NCI-H2107 treated with DMSO at 0.1 percent for 48 hours (cell line): ENCODE results near the gene TRAF6.

Source experiments
- DNase-seq: peaks from one replicate; lab custom pipeline; 2025; ENCODE audit not compliant: unreplicated experiment; lab: John Stamatoyannopoulos, UW

Gene TRAF6

GRCh38 chr11:36459046-36459445, 51.0 kb downstream of the TRAF6 start:
- no peak for DNase-seq

DNA sequence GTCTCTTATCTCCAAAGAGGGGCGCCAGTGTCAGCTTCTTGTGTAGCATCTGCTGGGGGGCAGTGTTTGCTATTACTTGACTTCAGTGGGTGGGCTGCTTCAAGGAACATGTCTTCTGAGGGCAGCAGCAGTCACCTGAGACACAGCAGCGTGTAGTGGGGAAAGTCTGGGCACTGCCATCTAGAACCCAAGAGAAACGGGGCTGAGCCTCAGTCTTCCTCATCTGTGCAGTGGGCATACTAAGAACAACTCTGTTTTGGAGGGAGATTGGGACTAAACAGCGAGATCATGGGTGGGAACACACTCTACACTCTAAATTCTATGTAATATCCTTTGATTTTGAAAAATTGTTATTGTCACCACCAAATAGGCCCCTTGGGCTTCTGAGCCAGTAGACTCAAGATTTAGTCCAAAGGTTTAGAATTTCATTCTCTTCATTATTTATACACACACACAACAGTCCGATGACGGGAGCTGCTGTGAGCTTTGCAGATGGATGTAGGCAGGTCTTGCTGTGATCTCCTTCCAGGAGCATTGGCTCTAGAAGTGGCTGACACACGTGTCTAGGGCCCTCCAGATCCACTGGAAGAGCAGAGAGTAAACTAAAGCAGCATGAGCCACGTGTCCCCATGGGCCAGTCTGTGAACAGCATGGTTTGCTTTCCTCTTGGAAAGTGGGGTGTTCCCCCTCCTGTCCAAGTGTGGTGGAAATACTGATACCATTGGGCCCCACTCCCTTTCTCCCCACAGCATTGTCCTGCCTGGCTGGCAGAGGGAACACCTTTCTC, 51.8 kb downstream of the TRAF6 start:
- DNase-seq: no peak

GRCh38 chr11:36456156-36456555, 53.9 kb downstream of the TRAF6 start:
- no peak for DNase-seq

DNA sequence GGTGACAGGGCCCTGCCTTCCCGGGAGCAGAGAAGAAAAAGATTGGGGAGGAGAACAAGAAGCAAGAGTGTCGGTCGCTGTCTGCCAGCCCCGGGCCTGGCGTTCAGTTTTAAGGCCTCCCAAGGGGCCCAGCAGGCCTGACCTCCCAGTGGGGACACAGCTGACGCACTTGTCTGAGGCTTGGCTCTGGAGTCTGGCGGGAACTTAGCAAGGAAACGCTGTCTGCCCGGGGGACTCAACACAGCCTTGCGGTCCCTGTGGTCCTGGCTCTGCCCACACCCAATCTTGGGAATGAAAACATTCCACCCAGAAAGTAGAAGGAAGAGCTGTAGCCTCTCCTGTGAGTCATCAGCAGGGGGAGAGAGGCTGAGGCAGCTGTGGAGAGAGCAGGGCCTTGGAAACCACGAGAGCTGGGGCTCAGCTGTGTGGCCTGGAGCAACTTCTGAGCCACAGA, 54.4 kb downstream of the TRAF6 start:
- peak; percentile 55 for DNase-seq

- DNase-seq: peak; percentile 38
Measured at GRCh38 chr11:36454941-36455631, 55.0 kb downstream of the TRAF6 start.

DNA sequence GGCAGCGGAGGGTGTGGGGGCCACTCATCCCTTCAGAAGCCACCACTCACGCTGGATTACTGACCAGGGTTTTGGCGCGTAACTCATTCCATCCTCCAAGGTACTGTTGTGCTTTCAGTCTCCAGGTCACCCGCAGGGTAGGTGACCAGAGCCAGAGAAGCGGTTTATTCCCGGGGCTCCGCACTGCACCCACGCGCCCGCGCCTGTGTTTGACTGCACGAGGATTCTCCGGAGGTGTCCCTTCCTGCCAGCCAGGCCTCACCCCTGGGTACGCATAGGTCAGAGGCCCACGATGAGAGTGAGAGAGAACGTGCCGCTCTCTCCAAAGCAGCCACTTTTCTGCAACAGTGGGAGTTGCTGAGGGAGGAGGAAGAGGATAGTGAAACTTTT, 55.5 kb downstream of the TRAF6 start:
- DNase-seq: no peak

DNA sequence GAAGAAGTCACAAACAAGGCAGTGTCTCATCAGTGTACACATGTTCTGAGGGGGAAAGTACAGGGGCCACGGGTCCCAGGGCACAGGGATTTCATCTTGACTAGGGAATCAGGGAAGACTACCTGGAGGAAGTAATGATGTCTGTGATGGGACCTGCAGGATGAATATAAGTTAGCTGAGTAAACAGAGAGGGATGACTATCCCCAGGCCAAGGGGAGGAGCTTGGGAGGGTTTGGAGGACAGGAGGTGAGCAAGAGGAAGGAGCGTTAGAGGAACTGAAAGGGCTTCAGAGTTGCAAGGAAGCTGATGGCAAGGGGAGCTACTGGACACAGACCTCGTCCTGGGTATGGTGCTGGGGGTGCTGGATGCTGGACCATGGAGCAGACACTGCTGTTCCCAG, 56.4 kb downstream of the TRAF6 start:
- no peak for DNase-seq

- DNase-seq: no peak
Measured at GRCh38 chr11:36452961-36453360, 57.1 kb downstream of the TRAF6 start.

DNA sequence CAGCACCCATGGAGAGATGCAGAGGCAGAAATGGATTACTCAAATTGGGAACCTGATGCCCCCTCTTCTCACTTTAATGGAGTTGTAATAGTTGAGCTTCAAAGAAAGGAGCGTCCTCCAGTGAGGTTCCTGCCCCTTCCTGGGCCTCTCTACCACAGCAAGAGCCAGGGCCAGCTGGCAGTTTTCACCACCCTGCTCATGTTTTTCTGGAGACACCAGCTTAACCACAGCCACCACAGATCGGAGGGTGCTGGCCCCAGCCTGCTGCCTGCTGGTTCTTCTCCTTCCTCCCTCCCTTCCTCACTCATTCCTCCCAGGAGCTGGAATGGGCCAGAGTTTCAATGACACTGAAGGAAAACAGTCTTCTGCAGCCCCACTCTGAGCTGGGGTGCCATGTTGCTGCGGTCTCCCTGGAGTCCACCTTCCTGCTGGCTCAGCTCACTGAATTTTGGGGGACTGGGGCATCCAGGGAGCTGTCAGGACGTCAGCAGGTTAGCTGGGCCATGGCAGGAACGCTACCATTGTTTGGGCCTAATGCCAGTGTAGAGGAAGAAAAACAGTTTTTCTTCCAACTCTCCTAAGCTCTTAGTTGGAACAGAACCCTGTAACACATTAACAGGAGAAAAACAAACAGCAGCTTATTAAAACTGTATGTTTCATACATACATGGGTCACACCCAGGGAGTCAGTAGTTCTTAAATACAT, 57.7 kb downstream of the TRAF6 start:
- DNase-seq: peak; percentile 42

- no peak for DNase-seq
Measured at GRCh38 chr11:36451681-36452080, 58.4 kb downstream of the TRAF6 start.

DNA sequence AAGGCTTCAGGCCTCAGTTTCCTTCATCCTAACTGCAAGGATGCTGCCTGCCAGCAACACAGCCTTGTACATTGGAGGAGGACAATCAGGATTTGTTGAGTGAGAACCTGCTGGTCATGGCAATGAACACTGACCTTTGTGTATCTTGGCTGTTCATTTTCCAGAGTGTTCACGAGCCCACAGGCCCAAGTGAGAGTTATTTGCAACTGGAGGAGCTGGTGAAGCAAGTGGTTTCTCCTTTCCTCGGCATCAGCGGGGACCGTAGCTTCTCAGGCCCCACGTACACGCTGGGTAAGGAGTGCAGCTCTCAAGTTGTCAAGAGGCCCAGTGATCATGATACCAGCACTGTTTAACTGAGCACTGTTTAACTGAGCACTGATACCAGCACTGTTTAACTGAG, 59.0 kb downstream of the TRAF6 start:
- no peak for DNase-seq

DNA sequence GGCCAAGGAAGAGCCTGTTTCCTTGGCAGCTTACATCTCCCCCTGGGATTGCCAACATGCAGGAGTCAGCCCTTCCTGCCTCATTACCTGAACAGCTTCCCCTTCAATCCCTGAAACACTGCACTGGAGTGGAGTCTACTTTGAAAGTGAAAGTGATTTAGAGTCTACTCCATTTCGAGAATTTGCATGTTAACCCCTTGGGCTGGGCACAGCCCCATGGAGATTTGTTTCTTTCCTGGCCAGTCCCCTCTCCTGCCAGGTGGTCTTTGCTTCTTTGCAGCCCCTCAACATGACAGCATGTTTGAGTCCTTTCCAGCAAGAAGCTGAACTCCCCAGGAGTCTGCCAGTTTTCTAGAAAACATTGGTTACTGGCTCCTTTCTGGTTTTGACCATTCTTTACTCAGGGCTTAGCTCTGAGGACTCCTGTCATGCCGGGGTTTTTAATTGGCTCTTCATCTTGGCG, 59.9 kb downstream of the TRAF6 start:
- peak; percentile 33 for DNase-seq

GRCh38 chr11:36449561-36450096, 60.4 kb downstream of the TRAF6 start:
- DNase-seq: no peak

- peak; percentile 62 for DNase-seq
Measured at GRCh38 chr11:36447947-36448346, 62.1 kb downstream of the TRAF6 start.

- no peak for DNase-seq
Measured at GRCh38 chr11:36447514-36447913, 62.6 kb downstream of the TRAF6 start.

- no peak for DNase-seq
Measured at GRCh38 chr11:36446135-36446534, 63.9 kb downstream of the TRAF6 start.

GRCh38 chr11:36443661-36444060, 66.4 kb downstream of the TRAF6 start:
- DNase-seq: no peak

GRCh38 chr11:36441610-36442208, 68.4 kb downstream of the TRAF6 start:
- no peak for DNase-seq

DNA sequence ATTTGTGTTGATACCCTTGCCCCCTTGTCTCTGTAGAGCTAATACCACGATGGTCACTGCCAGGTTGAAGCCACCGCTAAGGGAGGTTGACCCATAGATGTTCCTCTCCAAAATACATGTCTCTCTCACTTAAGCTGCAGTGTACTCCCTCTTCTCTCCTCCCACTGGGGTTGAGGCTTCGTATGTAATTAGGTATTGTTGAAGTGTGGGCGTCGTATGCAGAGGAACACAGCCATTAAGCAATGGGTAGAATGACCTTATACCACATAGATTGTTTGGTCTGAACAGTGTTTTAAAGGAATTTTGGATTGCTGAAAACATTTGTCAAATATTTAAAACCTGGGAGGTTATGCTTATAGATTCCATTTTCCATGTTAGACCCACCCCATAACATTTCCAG, 71.9 kb downstream of the TRAF6 start:
- DNase-seq: no peak

DNA sequence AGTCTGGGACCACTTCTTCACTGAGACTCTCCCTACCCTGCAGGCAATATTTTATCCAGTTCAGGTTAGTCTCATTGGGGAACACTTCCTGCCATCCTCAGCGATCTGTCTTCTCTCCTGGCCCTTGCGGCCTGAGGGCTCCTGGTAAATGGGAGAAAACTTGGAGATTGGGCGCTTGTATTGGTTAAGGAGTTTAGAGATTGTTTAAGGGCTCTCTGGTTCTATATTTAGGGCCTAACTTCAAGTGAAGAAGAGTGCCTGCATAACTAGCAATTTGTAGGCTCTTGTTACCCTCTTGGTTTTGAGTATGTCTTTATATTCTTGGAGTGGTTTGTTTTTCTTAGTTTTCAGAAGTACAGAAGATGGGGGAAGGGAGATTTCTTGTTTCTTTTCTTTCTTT, 72.7 kb downstream of the TRAF6 start:
- DNase-seq: no peak
